ENCODE results near the gene RPP40.
A peak's percentile ranks its signal among the peaks of the same experiment; 100 is the strongest.
"Not testable (repeated sequence)": the region's sequence is repeated elsewhere in the genome, so short reads cannot be mapped to it uniquely, and the experiment has no call there.

RPP40 gene

GRCh38 chr6:5033214-5033904 is 29.5 kb upstream of the RPP40 start:
- not testable (repeated sequence) for H3K27ac ChIP-seq (ENCODE audit: low read length); H3K9ac ChIP-seq (ENCODE audit: low read length); H3K36me3 ChIP-seq (ENCODE audit: control insufficient read depth, low read depth, low read length); H3K4me3 ChIP-seq (ENCODE audit: low read length); H3K9me3 ChIP-seq (ENCODE audit: control insufficient read depth, low read depth, low read length); H3K27me3 ChIP-seq (ENCODE audit: control insufficient read depth, insufficient read depth, low read length)
- peaks cover 24% of the 10 kb centered on the region for H3K4me1 ChIP-seq (ENCODE audit: control insufficient read depth, low read depth, low read length)

DNA sequence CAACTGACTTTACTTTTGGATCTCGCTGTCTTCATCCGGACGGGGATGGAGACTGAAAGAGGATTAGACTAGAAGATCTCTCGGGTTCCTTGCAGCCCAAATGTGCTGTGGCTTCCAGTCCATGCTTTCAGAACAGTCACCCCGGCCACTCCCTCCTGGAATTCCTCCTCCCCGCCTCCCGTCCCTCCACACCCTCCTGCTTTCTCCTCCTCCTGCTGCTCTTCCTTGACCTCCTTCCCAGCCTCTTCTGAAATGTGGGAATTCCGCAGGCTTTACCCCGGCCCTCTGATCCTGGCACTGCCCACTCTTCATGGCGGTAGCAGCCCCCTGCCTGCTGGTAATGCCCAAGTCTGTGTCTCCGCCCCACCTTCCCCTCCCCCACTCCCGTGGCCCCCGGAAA is 28.9 kb upstream of the RPP40 start:
- H3K9ac ChIP-seq (ENCODE audit: low read length); H3K27ac ChIP-seq (ENCODE audit: low read length); H3K36me3 ChIP-seq (ENCODE audit: control insufficient read depth, low read depth, low read length); H3K9me3 ChIP-seq (ENCODE audit: control insufficient read depth, low read depth, low read length); H3K27me3 ChIP-seq (ENCODE audit: control insufficient read depth, insufficient read depth, low read length); H3K4me3 ChIP-seq (ENCODE audit: low read length): not testable (repeated sequence)
- H3K4me1 ChIP-seq (ENCODE audit: control insufficient read depth, low read depth, low read length), result peaks cover 24% of the 10 kb centered on the region

DNA sequence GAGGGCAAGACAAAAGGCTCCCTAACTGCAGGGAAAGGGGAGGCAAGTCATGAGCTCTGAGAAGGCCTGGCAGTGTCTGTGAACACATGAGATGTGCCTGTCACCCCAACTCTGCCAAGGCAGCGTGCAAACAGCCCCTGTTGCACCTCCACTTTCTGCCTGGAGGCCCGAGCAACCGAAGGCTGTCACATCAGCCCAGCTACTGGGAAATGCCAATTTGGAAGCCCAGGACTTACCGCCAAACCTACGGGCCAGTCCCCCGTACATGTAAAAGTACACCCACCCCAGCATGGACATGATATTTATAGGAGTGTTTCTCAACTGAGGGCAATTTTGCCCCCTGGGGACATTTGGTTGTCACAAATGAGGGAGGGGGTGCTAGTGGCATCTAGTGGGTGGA is 27.3 kb upstream of the RPP40 start:
- Histone ChIP-seq H3K27me3 (ENCODE audit: control insufficient read depth, insufficient read depth, low read length) (no peaks in the 10 kb centered on the region), H3K27ac (ENCODE audit: low read length) (no peak overlapping the region), H3K4me1 (ENCODE audit: control insufficient read depth, low read depth, low read length) (peaks cover 19% of the 10 kb centered on the region), H3K9me3 (ENCODE audit: control insufficient read depth, low read depth, low read length) (no peaks in the 10 kb centered on the region), H3K9ac (ENCODE audit: low read length) (no peak overlapping the region), H3K4me3 (ENCODE audit: low read length) (no peak overlapping the region), H3K36me3 (ENCODE audit: control insufficient read depth, low read depth, low read length) (no peaks in the 10 kb centered on the region)

GRCh38 chr6:5030596-5031136 is 26.8 kb upstream of the RPP40 start:
- Histone ChIP-seq H3K27ac (ENCODE audit: low read length) (no peak overlapping the region), H3K4me1 (ENCODE audit: control insufficient read depth, low read depth, low read length) (peaks cover 16% of the 10 kb centered on the region), H3K36me3 (ENCODE audit: control insufficient read depth, low read depth, low read length) (no peaks in the 10 kb centered on the region), H3K27me3 (ENCODE audit: control insufficient read depth, insufficient read depth, low read length) (no peaks in the 10 kb centered on the region), H3K9ac (ENCODE audit: low read length) (no peak overlapping the region), H3K9me3 (ENCODE audit: control insufficient read depth, low read depth, low read length) (no peaks in the 10 kb centered on the region), H3K4me3 (ENCODE audit: low read length) (no peak overlapping the region)

GRCh38 chr6:5029609-5030008 is 25.8 kb upstream of the RPP40 start:
- Histone ChIP-seq H3K27ac (ENCODE audit: low read length) (no peak overlapping the region), H3K36me3 (ENCODE audit: control insufficient read depth, low read depth, low read length) (no peaks in the 10 kb centered on the region), H3K4me1 (ENCODE audit: control insufficient read depth, low read depth, low read length) (peaks cover 15% of the 10 kb centered on the region), H3K27me3 (ENCODE audit: control insufficient read depth, insufficient read depth, low read length) (peaks cover 8% of the 10 kb centered on the region), H3K9ac (ENCODE audit: low read length) (no peak overlapping the region), H3K9me3 (ENCODE audit: control insufficient read depth, low read depth, low read length) (no peaks in the 10 kb centered on the region), H3K4me3 (ENCODE audit: low read length) (no peak overlapping the region)

DNA sequence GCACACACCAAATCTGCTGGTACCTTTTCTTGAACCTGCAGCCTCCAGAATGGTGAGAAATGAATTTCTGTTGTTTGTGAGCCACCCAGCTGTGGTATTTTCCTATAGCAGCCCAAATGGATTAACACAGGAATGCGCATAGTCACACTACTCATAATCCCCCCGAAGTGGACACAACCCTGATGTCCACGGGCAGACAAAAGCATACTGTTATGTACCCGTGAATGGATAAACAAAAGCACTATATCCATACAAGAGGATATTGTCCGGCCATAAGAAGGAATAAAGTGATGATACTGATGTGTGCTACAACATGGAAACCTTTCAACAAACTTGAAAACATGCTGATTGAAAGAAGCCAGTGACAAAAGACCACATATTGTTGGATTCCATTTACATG is 25.1 kb upstream of the RPP40 start:
- Histone ChIP-seq H3K36me3 (ENCODE audit: control insufficient read depth, low read depth, low read length) (no peaks in the 10 kb centered on the region), H3K4me1 (ENCODE audit: control insufficient read depth, low read depth, low read length) (peaks cover 11% of the 10 kb centered on the region), H3K9me3 (ENCODE audit: control insufficient read depth, low read depth, low read length) (no peaks in the 10 kb centered on the region)

DNA sequence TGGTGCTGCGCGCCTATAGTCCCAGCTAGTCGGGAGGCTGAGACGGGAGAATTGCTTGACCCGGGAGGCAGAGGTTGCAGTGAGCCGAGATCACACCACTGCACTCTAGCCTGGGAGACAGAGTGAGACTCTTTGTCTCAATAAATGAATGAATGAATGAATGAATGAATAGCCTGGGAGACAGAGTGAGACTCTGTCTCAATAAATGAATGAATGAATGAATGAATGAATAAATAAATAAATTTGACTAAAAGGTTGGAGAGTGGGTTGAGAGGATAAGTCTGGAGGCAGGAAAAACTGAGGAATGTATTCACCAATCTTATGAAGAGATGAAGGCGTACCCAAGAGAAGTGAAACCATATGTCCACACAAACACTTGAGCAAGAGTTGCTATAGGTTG is 24.5 kb upstream of the RPP40 start:
- H3K9ac ChIP-seq (ENCODE audit: low read length), result no peak overlapping the region

More for the DNA sequence above, 25.1 kb upstream of the RPP40 start:
- H3K27ac ChIP-seq (ENCODE audit: low read length), result no peak overlapping the region
- no peak overlapping the region for H3K4me3 ChIP-seq (ENCODE audit: low read length)
- peaks cover 8% of the 10 kb centered on the region for H3K27me3 ChIP-seq (ENCODE audit: control insufficient read depth, insufficient read depth, low read length)
- H3K9ac ChIP-seq (ENCODE audit: low read length), result no peak overlapping the region

GRCh38 chr6:5025911-5026819 is 22.3 kb upstream of the RPP40 start:
- peak overlapping the region; percentile 19 for H3K27ac ChIP-seq (ENCODE audit: low read length)
- H3K4me3 ChIP-seq (ENCODE audit: low read length), result peak overlapping the region; percentile 60
- no peaks in the 10 kb centered on the region for H3K9me3 ChIP-seq (ENCODE audit: control insufficient read depth, low read depth, low read length)
- peaks cover 6% of the 10 kb centered on the region for H3K4me1 ChIP-seq (ENCODE audit: control insufficient read depth, low read depth, low read length)
- no peaks in the 10 kb centered on the region for H3K36me3 ChIP-seq (ENCODE audit: control insufficient read depth, low read depth, low read length)
- peaks cover 8% of the 10 kb centered on the region for H3K27me3 ChIP-seq (ENCODE audit: control insufficient read depth, insufficient read depth, low read length)
- peak overlapping the region; percentile 76 for H3K9ac ChIP-seq (ENCODE audit: low read length)

More for the DNA sequence above, 24.5 kb upstream of the RPP40 start:
- H3K27me3 ChIP-seq (ENCODE audit: control insufficient read depth, insufficient read depth, low read length), result peaks cover 8% of the 10 kb centered on the region
- H3K9me3 ChIP-seq (ENCODE audit: control insufficient read depth, low read depth, low read length), result no peaks in the 10 kb centered on the region
- H3K4me3 ChIP-seq (ENCODE audit: low read length), result no peak overlapping the region
- peaks cover 11% of the 10 kb centered on the region for H3K4me1 ChIP-seq (ENCODE audit: control insufficient read depth, low read depth, low read length)
- H3K36me3 ChIP-seq (ENCODE audit: control insufficient read depth, low read depth, low read length), result no peaks in the 10 kb centered on the region
- no peak overlapping the region for H3K27ac ChIP-seq (ENCODE audit: low read length)

- peaks cover 6% of the 10 kb centered on the region for H3K4me1 ChIP-seq (ENCODE audit: control insufficient read depth, low read depth, low read length)
- no peak overlapping the region for H3K9ac ChIP-seq (ENCODE audit: low read length)
- H3K4me3 ChIP-seq (ENCODE audit: low read length), result no peak overlapping the region
- no peaks in the 10 kb centered on the region for H3K36me3 ChIP-seq (ENCODE audit: control insufficient read depth, low read depth, low read length)
- no peaks in the 10 kb centered on the region for H3K9me3 ChIP-seq (ENCODE audit: control insufficient read depth, low read depth, low read length)
- H3K27me3 ChIP-seq (ENCODE audit: control insufficient read depth, insufficient read depth, low read length), result peaks cover 8% of the 10 kb centered on the region
- H3K27ac ChIP-seq (ENCODE audit: low read length), result no peak overlapping the region
Measured at GRCh38 chr6:5023923-5024322, 20.1 kb upstream of the RPP40 start.

- H3K9me3 ChIP-seq (ENCODE audit: control insufficient read depth, low read depth, low read length), result no peaks in the 10 kb centered on the region
- H3K36me3 ChIP-seq (ENCODE audit: control insufficient read depth, low read depth, low read length), result no peaks in the 10 kb centered on the region
- H3K4me3 ChIP-seq (ENCODE audit: low read length), result no peak overlapping the region
Measured at GRCh38 chr6:5020142-5020541, 16.3 kb upstream of the RPP40 start.

DNA sequence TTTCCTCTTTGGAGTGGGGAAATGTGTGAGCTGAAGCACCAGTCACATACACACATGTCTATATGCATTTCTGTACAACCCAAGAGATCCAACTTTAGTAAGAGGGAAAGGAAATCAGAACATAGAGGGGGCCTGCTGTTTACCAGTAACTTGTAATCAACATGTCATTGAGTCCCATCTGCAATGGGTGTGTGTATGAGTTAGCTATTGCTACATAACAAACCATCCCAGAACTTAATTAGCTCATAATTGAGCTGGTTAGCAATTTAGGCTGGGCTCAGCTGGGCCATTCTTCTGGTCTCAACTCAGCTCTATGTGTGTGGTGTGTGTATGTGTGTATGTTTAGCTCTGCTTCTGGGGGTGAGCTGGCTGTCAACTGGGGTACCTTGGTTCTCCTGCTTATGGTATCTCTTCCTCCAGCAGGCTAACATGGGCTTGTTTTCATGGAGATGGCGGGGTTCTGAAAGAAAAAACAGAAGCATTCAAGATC is 10.3 kb upstream of the RPP40 start:
- no peak overlapping the region for H3K4me3 ChIP-seq (ENCODE audit: low read length)
- no peaks in the 10 kb centered on the region for H3K4me1 ChIP-seq (ENCODE audit: control insufficient read depth, low read depth, low read length)
- H3K27me3 ChIP-seq (ENCODE audit: control insufficient read depth, insufficient read depth, low read length), result no peaks in the 10 kb centered on the region
- H3K9me3 ChIP-seq (ENCODE audit: control insufficient read depth, low read depth, low read length), result no peaks in the 10 kb centered on the region
- no peak overlapping the region for H3K9ac ChIP-seq (ENCODE audit: low read length)
- H3K27ac ChIP-seq (ENCODE audit: low read length), result no peak overlapping the region
- no peaks in the 10 kb centered on the region for H3K36me3 ChIP-seq (ENCODE audit: control insufficient read depth, low read depth, low read length)

More at GRCh38 chr6:5020142-5020541, 16.3 kb upstream of the RPP40 start:
- Histone ChIP-seq H3K27me3 (ENCODE audit: control insufficient read depth, insufficient read depth, low read length) (peaks cover 4% of the 10 kb centered on the region), H3K27ac (ENCODE audit: low read length) (no peak overlapping the region), H3K9ac (ENCODE audit: low read length) (no peak overlapping the region), H3K4me1 (ENCODE audit: control insufficient read depth, low read depth, low read length) (no peaks in the 10 kb centered on the region)

Data from iPS-18a (cell line).